ENCODE data around the gene TRIO.

Gene TRIO

GRCh38 chr5:14513266-14513665, 370.1 kb downstream of the TRIO start:
- Histone ChIP-seq H3K9me3 (replicated peaks in 1 of 11) (peaks cover 13 to 30% (median 19%) of the 10 kb centered on the region in 11 experiments), H3K36me3 (peaks cover under 1 to 16% (median 5%) of the 10 kb centered on the region in 11 experiments; a peak in 20 of 22 replicates), H3K27ac (no peak overlapping the region), H4K20me1 (peaks cover 0 to 14% (median 1%) of the 10 kb centered on the region in 11 experiments; a peak in 3 of 22 replicates), H3K27me3 (no peaks in the 10 kb centered on the region), H3K4me1 (no peaks in the 10 kb centered on the region), H3K9ac (no peak overlapping the region), H3K4me3 (no peak overlapping the region), H3K4me2 (no peak overlapping the region)
- no peak for TF ChIP-seq Cebpa-rat (IDR thresholded peaks at IDR 0.05)

- Histone ChIP-seq H4K20me1 (no peaks in the 10 kb centered on the region), H3K36me3 (0 out of 22 replicates have a peak, but pooled peaks cover 0 to 4% (median 0%) of the 10 kb centered on the region in 11 experiments), H3K4me2 (no peak overlapping the region), H3K27me3 (no peaks in the 10 kb centered on the region), H3K4me1 (peaks cover 5 to 18% (median 17%) of the 10 kb centered on the region in 10 experiments; a peak in 18 of 20 replicates), H3K4me3 (no peak overlapping the region), H3K27ac (no peak overlapping the region), H3K9me3 (replicated peaks in 1 of 11) (peaks cover 18 to 39% (median 28%) of the 10 kb centered on the region in 11 experiments), H3K9ac (no peak overlapping the region)
- TF ChIP-seq Cebpa-rat (IDR thresholded peaks at IDR 0.05), result no peak
Measured at GRCh38 chr5:14516901-14517300, 373.8 kb downstream of the TRIO start.

GRCh38 chr5:14518638-14519037, 375.5 kb downstream of the TRIO start:
- H3K9me3 ChIP-seq (replicated peaks in 1 of 11), result peaks cover 18 to 39% (median 28%) of the 10 kb centered on the region in 11 experiments
- H4K20me1 ChIP-seq, result no peaks in the 10 kb centered on the region
- no peak overlapping the region for H3K27ac ChIP-seq
- H3K4me1 ChIP-seq, result peaks cover 7 to 21% (median 19%) of the 10 kb centered on the region in 10 experiments; a peak in 18 of 20 replicates
- 0 out of 22 replicates have a peak, but pooled peaks cover 0 to 4% (median 0%) of the 10 kb centered on the region in 11 experiments for H3K36me3 ChIP-seq
- H3K9ac ChIP-seq, result no peak overlapping the region
- no peak for TF ChIP-seq Cebpa-rat (IDR thresholded peaks at IDR 0.05)
- no peaks in the 10 kb centered on the region for H3K27me3 ChIP-seq
- H3K4me3 ChIP-seq, result no peak overlapping the region
- no peak overlapping the region for H3K4me2 ChIP-seq

GRCh38 chr5:14521748-14522147, 378.6 kb downstream of the TRIO start:
- no peaks in the 10 kb centered on the region for H3K36me3 ChIP-seq

GRCh38 chr5:14522721-14523120, 379.6 kb downstream of the TRIO start:
- H3K4me2 ChIP-seq, result no peak overlapping the region
- H3K9ac ChIP-seq, result no peak overlapping the region
- H3K4me1 ChIP-seq, result peaks cover 7 to 21% (median 19%) of the 10 kb centered on the region in 10 experiments; a peak in 18 of 20 replicates
- no peaks in the 10 kb centered on the region for H3K27me3 ChIP-seq
- H4K20me1 ChIP-seq, result no peaks in the 10 kb centered on the region
- H3K4me3 ChIP-seq, result no peak overlapping the region
- no peaks in the 10 kb centered on the region for H3K36me3 ChIP-seq
- peaks cover 5 to 16% (median 8%) of the 10 kb centered on the region in 11 experiments; a peak in 17 of 22 replicates for H3K9me3 ChIP-seq (replicated peaks in 1 of 11)
- H3K27ac ChIP-seq, result no peak overlapping the region
- no peak for TF ChIP-seq Cebpa-rat (IDR thresholded peaks at IDR 0.05)

More at GRCh38 chr5:14521748-14522147, 378.6 kb downstream of the TRIO start:
- Histone ChIP-seq H3K4me3 (no peak overlapping the region), H3K27me3 (no peaks in the 10 kb centered on the region), H3K9me3 (replicated peaks in 1 of 11) (peaks cover 6 to 21% (median 8%) of the 10 kb centered on the region in 11 experiments; a peak in 18 of 22 replicates), H3K4me2 (peak overlapping the region; percentile 8 to 66 (median 44); a peak in 20 of 22 replicates), H3K4me1 (peaks cover 7 to 21% (median 19%) of the 10 kb centered on the region in 10 experiments; a peak in 18 of 20 replicates), H3K27ac (peak overlapping the region in 1 of 11 experiments; percentile 15; a peak in 1 of 22 replicates), H4K20me1 (no peaks in the 10 kb centered on the region), H3K9ac (no peak overlapping the region)
- TF ChIP-seq Cebpa-rat (IDR thresholded peaks at IDR 0.05), result no peak

- Histone ChIP-seq H3K27ac (no peak overlapping the region), H3K27me3 (no peaks in the 10 kb centered on the region), H3K4me3 (no peak overlapping the region), H3K4me2 (no peak overlapping the region), H4K20me1 (no peaks in the 10 kb centered on the region), H3K4me1 (peaks cover 7 to 21% (median 19%) of the 10 kb centered on the region in 10 experiments; a peak in 18 of 20 replicates), H3K9ac (no peak overlapping the region), H3K9me3 (replicated peaks in 1 of 11) (peaks cover 4 to 9% (median 6%) of the 10 kb centered on the region in 11 experiments; a peak in 17 of 22 replicates), H3K36me3 (no peaks in the 10 kb centered on the region)
- no peak for TF ChIP-seq Cebpa-rat (IDR thresholded peaks at IDR 0.05)
Measured at GRCh38 chr5:14523243-14524034, 380.3 kb downstream of the TRIO start.

GRCh38 chr5:14525397-14525796, 382.3 kb downstream of the TRIO start:
- Histone ChIP-seq H3K4me2 (no peak overlapping the region), H3K9ac (no peak overlapping the region), H3K27ac (no peak overlapping the region), H3K4me3 (no peak overlapping the region), H3K27me3 (no peaks in the 10 kb centered on the region), H4K20me1 (no peaks in the 10 kb centered on the region), H3K36me3 (no peaks in the 10 kb centered on the region), H3K9me3 (replicated peaks in 1 of 11) (no peaks in the 10 kb centered on the region; a peak in 1 of 22 replicates), H3K4me1 (peaks cover 7 to 18% (median 17%) of the 10 kb centered on the region in 10 experiments; a peak in 18 of 20 replicates)
- no peak for TF ChIP-seq Cebpa-rat (IDR thresholded peaks at IDR 0.05)

GRCh38 chr5:14526493-14526892, 383.4 kb downstream of the TRIO start:
- H3K27me3 ChIP-seq, result no peaks in the 10 kb centered on the region
- TF ChIP-seq Cebpa-rat (IDR thresholded peaks at IDR 0.05), result no peak
- peaks cover 5 to 7% (median 6%) of the 10 kb centered on the region in 10 experiments; a peak in 18 of 20 replicates for H3K4me1 ChIP-seq
- H3K27ac ChIP-seq, result no peak overlapping the region
- no peaks in the 10 kb centered on the region for H3K36me3 ChIP-seq
- H3K4me2 ChIP-seq, result no peak overlapping the region
- no peak overlapping the region for H3K9ac ChIP-seq
- no peaks in the 10 kb centered on the region; a peak in 1 of 22 replicates for H3K9me3 ChIP-seq (replicated peaks in 1 of 11)
- H4K20me1 ChIP-seq, result no peaks in the 10 kb centered on the region
- H3K4me3 ChIP-seq, result no peak overlapping the region

GRCh38 chr5:14528115-14528514, 385.0 kb downstream of the TRIO start:
- Histone ChIP-seq H3K4me2 (no peak overlapping the region), H3K9me3 (replicated peaks in 1 of 11) (0 out of 22 replicates have a peak, but pooled peaks cover 0 to under 1% (median 0%) of the 10 kb centered on the region in 11 experiments), H3K27me3 (no peaks in the 10 kb centered on the region), H3K27ac (no peak overlapping the region), H4K20me1 (no peaks in the 10 kb centered on the region), H3K4me1 (no peaks in the 10 kb centered on the region; a peak in 1 of 20 replicates), H3K9ac (no peak overlapping the region), H3K4me3 (no peak overlapping the region), H3K36me3 (no peaks in the 10 kb centered on the region)
- TF ChIP-seq Cebpa-rat (IDR thresholded peaks at IDR 0.05), result no peak

All from BLaER1 treated with 17β-estradiol and CSF1 and Interleukin-3, amounts not matched to agents 10 nM and 100 nM (cell line).